Activated naive CD4-positive, alpha-beta T cell treated with Interleukin-2 at 50 U/mL for 16 hours (primary cell): ENCODE results near the gene CENPO.

Experiments
- DNase-seq: peaks from one replicate; pipeline ENCODE4 v3.0.0-alpha.2; 2020

Gene CENPO

GRCh38 chr2:24866946-24867345 lies 73.7 kb downstream of the CENPO start:
- no peak for DNase-seq

GRCh38 chr2:24870440-24870839 lies 77.2 kb downstream of the CENPO start:
- DNase-seq = no peak

- DNase-seq = no peak
Observed at GRCh38 chr2:24870891-24871705, 77.9 kb downstream of the CENPO start.

- DNase-seq = no peak
Observed at GRCh38 chr2:24871852-24872333, 78.7 kb downstream of the CENPO start.
